NCI-H146 treated with DMSO at 0.1 percent for 48 hours (cell line): ENCODE results near the gene KDSR.

Experiments
- DNase-seq: peaks from one replicate; lab custom pipeline; 2025; ENCODE audit not compliant: unreplicated experiment; lab: John Stamatoyannopoulos, UW

KDSR gene, protein sequence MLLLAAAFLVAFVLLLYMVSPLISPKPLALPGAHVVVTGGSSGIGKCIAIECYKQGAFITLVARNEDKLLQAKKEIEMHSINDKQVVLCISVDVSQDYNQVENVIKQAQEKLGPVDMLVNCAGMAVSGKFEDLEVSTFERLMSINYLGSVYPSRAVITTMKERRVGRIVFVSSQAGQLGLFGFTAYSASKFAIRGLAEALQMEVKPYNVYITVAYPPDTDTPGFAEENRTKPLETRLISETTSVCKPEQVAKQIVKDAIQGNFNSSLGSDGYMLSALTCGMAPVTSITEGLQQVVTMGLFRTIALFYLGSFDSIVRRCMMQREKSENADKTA

DNA sequence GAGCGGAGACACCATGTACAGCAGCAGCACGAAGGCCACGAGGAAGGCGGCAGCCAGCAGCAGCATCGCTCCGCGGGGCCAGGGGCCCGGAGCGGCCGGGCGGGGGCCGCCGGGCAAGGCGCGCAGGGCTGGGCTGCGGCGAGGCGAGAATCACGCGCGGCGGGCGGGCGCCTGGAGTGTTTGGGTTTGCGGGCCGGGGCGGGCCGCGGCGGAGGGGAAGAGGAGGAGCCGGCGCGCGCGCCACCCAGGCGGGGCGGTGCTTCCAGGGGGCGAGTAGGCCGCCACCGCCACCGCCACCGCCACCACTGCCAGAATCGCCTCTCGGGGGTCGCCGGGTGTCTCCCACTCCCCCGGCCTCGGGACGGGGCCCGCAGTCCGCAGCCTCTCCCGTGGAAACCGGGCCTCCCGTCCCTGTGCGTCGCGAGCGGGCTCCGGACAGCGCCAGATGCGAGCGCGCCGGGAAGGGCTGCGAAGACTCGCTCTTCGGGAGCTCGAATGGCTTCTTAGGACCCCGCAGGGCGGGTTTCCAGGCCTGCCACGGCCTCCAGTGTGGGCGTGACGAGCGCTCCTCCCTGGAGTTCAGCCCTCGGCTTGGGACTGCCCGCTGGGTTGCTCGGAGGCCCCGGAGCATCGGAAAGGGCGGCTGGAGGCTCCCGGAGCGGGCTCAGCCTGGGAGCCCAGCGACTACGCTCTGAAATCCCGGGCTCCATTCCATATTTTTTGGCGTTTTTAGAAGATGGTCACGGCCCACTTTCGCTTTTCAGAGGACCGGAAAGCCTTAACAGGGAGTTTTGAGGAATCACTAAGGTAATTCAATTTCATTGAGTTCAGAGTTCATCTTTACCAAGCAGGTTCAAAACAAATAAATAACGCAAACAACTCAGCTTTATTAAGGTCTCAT, at the start of gene KDSR:
TSS of gene KDSR (minus strand) at position 154 of the 901 bp plus-strand sequence. CDS start at position 66, 88 bp downstream.
- DNase-seq, result peak; percentile 99

DNA sequence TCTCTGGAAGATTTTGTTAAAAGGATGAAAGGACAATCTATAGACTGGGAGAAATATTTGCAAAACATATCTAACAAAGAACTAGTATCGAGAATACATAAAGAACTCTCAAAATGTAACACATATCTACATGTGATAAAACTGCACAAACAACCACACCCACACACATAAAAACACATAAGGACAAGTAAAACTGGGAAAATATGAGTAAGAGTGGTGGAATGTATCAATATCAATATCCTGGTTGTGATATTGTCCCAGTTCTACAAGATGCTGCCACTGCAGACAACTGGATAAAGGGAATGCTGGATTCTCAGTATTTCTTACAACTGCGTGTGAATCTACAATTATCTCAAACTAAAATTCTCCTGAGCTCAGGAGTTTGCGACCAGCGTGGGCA, 45.9 kb upstream of the KDSR start:
- no peak for DNase-seq

DNA sequence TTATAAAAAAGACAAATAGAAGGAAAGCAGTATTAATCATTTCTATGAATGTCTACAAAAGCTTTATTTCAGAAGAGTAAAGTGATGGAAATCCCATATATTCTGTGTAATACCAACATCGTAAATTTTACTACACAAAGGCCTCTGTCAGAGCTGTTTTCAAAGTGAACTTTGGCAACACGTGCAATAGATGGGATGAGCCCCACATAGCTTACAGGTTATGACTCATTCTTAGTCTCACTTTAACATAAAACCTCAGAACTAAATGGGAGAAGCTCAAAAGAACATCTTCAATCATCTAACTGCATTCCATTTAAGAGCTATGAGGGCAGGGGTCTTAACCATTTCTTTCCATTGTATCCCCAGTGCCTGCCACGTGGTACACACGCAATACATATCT, 43.8 kb upstream of the KDSR start:
- DNase-seq, result no peak

DNA sequence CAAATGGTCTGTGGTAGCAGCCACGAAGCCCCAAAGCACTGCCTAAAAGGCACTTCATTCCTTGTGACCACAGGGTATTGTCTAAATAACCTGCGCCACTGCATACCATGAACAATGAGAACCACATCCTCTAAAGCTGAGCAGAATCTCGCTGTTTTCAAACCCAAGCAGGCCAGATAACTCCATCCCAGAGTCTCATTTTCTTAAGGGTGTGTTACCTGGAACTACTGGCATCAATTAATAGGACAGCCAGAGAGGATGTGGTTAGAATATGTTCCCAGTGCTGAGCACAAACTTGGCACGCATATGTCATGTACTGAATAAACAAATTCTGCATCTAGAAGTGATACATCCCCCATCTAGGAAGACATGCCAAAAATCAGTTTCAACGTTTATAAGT, 42.3 kb upstream of the KDSR start:
- no peak for DNase-seq

DNA sequence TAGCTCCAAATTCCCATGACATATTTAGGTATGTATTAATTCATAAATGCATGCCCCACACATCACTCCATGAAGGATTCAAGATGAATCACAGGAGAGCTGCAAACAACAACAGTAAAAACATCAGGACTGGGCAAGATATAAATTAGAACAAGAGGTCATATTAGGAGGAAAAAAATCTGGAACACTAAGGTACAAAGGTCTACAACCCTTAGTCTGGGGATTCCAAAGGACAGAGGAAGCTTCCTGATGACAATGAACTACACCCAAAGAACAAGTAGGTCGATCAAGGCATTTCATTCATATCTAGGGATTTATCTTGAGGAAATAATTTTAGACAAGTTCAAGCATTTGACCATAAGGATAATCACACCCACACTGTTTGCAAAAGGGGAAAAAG, 40.7 kb upstream of the KDSR start:
- no peak for DNase-seq

DNA sequence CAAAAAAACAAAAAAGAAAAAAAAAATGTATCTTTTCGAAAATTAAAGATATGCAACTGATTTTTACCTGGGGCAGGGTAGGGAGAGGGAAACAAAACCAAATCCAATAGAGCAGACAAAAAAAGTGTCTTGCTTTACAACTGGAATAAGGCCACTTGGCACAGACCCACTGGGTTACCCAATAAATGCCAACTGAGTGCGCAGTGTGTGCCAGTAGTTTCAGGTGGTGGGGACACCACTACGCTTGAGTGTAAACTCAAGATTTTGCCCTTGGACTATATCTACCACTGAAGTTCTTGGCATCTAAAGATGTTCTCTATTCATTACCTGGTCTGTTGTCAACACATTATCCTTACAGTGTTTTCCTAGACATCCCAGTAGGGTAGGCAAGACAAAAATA, 39.0 kb upstream of the KDSR start:
- no peak for DNase-seq

DNA sequence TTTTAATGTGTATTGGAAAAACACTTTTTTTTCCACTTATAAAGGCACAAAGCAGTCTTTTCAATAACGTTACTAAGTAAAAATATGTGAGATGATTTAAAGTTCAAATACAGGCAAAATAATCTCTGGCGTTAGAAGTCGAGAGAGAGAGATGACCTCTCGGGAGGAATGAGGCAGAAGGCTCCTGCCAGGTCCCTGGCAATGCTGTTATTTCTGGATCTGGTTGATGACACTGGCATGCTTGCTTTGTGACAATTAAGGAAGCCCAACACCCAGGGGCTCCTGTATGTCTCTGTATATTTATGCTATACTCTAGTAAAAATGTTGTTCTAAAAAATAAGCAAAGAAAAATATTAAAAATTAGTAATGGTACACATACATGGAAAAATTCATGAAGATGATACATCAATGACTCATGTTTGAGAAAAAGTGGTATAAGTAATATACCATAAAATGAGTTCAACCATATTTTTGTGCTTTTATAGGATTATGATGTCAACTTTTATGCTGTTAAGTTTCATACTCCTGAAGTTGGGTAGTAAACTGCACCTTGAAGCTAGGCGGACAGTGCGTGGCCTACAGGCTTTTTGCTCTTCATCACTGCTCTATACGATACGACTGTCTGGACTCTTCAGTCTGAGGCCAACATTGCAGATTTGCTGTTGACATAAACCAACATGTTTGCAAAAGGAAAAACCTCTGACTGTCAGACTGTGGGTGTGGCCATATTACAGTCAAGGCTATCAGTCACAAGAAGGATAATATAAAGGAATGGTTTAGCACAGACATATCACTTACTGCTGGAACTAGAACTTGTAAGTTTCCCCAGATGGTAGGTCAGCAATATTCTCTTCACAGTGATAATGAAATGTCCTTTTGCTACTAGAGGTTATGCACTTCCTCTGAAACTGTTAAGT, 35.5 kb upstream of the KDSR start:
- DNase-seq, result no peak

DNA sequence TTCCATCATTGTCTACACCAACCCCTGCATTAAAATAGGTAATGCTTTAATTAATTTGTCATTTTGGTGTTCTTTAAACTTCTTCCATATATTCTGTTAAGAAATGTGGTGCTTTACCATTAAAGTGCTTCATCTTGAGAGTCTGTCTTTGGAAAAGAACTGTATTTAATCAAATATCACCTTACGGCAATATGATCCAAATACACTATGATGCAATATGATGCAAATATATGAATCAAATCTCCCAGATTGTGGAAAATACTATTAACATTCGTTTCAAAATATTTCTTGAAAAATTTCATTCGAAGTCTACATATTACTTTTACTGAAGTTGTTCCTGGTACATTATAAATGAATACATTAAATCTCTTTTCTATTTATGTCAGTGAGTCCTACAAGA, 32.3 kb upstream of the KDSR start:
- no peak for DNase-seq

DNA sequence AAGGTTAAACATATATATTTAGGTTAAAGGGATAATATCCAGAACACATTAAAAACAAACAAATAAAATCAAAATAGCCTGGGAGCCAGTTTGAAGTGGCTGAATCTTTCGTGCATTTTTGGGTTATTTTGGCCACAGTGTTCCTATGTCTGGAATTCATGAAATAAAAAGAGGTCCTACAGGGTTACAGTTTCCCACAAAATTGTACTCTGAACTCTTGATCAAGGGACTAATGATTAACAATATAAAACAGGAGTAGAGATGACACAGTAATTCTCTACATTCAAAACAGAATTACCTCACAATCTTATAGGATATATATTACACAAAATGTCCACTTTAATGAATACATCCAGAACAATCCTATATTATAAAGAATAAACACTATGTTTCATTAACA, 30.3 kb upstream of the KDSR start:
- no peak for DNase-seq

DNA sequence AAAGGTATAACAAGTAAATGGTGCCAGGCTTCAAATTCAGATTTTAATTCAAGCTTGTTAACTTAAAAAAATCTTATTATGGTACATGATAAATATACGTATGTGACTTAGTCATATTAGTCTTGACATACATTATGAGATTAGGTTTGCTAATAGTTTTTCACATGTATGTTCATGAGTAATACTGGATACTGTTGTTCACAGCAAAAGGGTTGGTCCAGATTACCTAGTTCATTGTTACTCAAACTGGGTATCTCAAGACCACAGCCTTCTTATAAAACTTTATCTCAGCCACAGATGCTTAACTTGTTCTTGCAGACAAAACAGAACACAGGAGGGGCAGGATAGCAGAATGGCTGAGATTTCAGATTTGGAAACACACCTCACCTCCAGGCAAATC, 28.5 kb upstream of the KDSR start:
- no peak for DNase-seq

DNA sequence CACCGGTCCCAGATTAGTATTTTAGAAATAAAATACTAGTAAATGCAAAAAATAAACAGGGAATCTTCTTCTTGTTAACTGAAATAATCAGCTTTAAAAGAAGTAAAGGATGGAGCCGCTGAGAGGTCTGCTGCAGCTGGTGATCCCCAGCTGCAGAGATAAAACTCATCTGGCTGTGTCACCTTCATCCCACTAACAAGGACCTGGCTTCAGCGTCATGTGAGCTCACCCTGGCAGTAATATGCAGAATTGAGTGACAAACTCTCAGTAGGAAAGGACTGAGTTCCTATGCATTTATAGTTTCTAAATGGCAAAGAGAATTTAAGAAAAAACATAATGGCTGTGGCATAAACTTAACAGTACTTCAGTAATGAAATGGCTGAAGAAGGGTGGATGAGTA, 27.9 kb upstream of the KDSR start:
- DNase-seq, result no peak

DNA sequence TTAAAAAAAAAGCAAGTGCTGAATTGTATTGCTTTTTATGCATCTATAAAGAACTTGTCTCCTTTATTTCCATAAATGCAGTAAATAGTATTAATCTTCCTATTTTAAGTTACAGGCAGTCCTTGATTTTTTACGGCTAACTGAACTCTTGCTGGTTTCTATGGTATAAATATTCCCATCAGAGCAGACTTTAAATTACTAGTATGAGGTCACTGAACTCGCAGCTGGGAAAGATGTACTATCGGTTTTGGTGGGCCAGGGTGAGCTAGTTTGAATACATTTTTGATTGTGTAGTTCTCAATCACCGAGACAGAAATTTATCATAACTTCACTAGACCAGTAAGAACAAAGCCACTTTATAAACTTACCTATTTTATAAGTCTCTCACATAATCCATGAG, 20.9 kb upstream of the KDSR start:
- no peak for DNase-seq

DNA sequence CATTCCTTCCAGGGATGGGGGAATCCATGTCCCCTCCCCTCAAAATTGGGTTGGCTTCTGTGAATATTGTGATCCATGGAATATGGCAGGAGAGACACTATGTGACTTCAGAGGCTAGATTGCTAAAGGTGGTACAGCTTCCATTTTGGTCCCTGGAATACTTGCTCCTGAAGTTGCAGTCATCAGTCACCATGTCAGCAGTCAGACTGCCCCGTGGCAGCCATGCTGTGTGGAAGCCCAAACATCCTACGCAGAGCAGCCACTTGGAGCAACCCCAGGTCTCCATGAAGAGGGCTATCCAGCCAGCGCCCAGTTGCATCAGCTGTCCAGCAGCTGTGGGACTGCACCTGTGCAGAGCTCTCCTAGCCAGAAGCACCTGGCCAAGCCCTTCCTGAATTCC, 15.8 kb upstream of the KDSR start:
- DNase-seq, result no peak

DNA sequence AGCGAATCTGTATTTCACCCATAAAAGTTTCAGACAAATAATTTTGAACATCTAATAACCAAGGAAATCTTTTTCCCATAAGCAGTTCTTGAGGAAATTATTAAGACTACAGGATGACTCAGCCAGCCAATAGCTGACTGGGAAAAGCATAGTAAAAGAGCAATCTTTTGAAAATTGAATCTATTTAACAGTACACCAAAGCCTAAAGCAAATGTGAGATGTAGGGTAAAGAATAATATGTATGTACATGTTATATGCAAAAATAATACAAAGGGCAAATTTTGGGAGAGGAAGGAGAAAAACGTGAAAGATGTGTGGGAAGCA, 12.6 kb upstream of the KDSR start:
- DNase-seq, result no peak

DNA sequence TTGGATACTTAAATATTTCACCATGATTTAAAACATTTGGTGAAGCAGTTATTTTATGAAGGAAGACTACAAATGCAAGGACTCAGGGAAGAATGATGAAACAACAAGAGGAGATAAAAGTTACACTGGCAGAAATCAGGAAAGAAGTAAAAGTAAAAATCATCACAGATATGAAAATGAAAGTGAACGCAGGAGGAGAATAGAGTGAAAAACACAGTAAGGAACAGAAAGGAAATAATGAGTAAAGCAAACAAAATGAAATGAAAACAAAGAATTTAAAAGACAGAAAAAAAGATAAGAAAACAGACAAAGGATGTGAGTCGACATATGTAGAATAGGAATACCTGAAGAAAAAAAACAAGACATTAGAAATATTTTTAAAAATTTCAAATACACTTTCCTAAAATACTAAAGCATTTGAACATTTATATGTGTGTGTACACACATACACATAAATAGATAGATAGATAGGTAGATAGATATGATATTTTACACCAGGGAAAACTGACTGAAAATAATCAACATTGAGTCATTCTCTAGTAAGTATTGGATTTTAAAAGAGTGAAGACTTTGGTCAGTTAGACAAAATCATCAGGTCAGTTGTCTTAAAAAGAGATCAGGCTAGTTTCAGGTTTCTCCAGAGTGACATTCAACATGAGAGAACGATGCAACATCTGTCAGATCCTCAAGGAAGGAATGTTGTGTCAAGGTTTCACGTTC, 12.1 kb upstream of the KDSR start:
- DNase-seq, result no peak

DNA sequence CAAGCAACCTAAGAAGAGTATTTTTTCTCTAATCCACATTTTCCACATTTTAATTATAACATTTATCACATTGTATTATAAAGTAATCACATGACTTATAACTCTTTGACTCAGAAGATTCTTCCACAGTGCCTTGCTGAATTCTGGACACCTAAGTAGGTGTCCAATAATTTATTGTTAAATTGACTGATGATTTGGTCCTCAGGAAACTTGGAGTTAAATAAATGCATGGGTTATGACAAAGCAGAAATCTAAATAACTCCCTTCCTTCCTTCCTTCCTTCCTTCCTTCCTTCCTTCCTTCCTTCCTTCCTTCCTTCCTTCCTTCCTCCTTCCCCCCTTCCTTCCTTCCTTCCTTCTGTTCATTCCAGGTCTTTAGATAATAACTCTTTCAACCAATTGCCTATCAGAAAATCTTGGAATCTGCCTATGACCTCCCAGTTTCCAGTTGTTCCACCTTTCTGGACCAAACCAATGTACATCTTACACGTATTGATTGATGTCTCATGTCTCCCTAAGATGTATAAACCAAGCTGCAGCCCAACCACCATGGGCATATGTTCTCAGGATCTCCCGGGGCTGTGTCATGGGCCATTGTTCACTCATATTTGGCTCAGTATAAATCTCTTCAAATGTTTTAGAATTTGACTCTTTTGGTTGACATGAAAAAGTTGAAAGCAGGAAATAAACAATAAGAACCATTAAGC, 10.4 kb upstream of the KDSR start:
- no peak for DNase-seq

DNA sequence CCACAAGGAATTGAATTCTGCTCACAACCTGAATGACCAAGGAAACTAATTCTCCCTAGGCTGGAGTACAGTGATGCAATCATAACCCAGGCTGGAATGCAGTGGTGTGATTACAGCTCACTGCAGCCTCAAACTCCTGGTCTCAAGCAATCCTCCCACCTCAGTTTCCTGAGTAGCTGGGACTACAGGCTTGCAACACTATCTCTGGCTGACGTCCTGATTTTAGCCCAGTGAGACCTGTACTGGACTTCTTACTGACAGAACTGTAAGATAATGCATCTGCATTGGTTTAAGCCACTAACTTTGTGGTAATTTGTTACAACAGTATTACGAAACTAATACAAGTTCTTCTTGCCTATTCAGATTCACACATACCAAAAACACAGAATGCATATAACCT, 9.5 kb upstream of the KDSR start:
- no peak for DNase-seq

DNA sequence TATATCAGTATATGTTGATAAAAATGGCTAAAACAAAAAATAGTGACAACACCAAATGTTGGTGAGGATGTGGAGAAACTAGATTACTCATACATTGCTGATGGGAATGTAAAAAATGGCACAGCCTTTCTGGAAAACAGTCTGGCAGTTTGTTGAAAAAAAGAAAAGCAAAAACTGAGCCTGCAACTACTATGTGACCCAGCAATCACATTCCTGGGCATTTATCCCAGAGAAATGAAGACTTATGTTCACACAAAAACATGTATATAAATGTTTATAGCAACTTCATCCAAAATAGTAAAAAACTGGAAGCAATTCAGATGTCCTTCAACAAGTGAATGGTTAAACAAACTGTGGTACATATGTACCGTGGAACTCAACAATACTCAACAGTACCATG, 7.5 kb upstream of the KDSR start:
- no peak for DNase-seq

DNA sequence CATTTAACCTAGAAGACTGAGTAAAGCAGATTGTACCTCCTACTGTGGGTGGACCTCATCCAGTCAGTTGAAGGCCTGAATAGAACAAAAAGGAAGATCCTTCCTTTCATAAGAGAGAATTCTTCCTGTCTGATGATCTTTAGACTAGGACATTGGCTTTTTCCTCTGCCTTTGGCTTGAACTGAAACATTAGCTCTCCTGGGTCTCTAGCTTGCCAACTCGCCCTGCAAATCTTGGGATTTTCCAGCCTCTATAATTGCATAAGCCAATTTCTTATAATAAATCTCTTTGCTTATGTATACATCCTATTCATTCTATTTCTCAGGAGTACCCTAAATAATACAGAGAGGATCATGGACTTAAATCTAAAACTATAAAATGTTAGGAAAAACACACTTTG, 6.2 kb upstream of the KDSR start:
- no peak for DNase-seq

DNA sequence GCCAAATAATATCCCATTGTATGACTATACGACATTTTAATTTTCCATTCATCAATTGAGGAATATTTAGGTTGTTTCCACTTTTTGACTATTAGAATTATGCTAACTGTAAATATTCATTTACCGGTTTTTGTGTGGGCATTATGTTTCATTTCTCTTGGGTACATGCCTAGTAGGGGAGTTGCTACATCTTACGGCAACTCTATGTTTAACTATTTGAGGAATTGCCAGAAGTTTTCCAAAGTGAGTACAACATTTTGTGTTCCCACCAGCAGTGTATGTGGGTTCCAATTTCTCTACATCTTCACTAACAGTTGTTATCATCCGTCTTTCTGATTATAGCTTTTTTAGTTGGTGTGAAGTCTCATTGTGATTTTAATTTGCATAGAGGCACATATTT, 1.6 kb upstream of the KDSR start:
- DNase-seq, result no peak
